HepG2 (cell line): Measurements from ENCODE around the gene RAPH1.

Experiments
- CTCF ChIP-seq: sonication (generic); formaldehyde crosslinking; IDR thresholded peaks from 2 replicates; pipeline ENCODE4 v1.5.0; 2020; ENCODE audit warnings: mild to moderate bottlenecking, missing genetic modification reagents, moderate library complexity
- POLR2A ChIP-seq, 2 experiments: IDR thresholded peaks; 2 replicates each; pipeline ENCODE4 v1.6.1; 2011; ENCODE audit warnings: low read depth in 2 of 2, low read length in 2 of 2, mild to moderate bottlenecking in 1 of 2, moderate library complexity in 1 of 2; ENCODE audit not compliant: insufficient read depth in 1 of 2
- TCF12 ChIP-seq, 2 experiments: fragments of 450-650 bp in 1 of 2; sonication (generic) in 1 of 2; formaldehyde crosslinking in 1 of 2; IDR thresholded peaks; 2 replicates each; pipeline versions ENCODE4 v1.6.1 to v1.8.0; 2017 to 2022; ENCODE audit warnings: antibody characterized with exemption in 1 of 2, mild to moderate bottlenecking in 1 of 2, missing genetic modification reagents in 1 of 2, moderate library complexity in 1 of 2
- ZFP90 ChIP-seq: sonication (generic); formaldehyde crosslinking; IDR thresholded peaks from 2 replicates; pipeline ENCODE4 v1.8.0; 2022; ENCODE audit warnings: missing genetic modification reagents, mild to moderate bottlenecking, inconsistent platforms, borderline replicate concordance
- ZNF800 ChIP-seq: sonication (generic); formaldehyde crosslinking; IDR thresholded peaks from 2 replicates; pipeline ENCODE4 v1.4.0; 2020; ENCODE audit warnings: missing genetic modification reagents
- TF ChIP-seq, protein P1 (sequence below): sonication (generic); formaldehyde crosslinking; IDR thresholded peaks from 2 replicates; pipeline ENCODE4 v1.5.0; 2020; ENCODE audit warnings: missing genetic modification reagents, mild to moderate bottlenecking, borderline replicate concordance

DNA sequence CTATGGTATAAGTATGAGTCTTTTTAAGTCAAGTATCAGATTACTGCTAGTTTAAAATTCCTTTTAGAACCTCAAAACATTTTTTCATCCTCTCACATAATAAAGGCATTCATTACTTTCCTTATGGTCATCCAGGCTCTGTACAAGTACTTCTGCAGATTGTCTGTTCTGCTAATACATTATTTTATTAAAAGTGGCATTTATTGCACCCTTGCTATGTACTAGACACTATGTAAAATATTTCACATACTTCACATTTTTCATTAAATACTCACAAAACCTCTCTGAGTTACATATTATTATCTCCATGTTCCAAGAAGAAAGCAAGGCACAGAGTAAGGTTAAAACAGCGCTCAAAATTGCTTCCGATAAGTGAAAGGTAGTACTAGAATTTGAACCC is 84.1 kb downstream of the RAPH1 start:
- TF ChIP-seq, protein P1, sequence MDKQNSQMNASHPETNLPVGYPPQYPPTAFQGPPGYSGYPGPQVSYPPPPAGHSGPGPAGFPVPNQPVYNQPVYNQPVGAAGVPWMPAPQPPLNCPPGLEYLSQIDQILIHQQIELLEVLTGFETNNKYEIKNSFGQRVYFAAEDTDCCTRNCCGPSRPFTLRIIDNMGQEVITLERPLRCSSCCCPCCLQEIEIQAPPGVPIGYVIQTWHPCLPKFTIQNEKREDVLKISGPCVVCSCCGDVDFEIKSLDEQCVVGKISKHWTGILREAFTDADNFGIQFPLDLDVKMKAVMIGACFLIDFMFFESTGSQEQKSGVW (CRISPR knock-in tag) = no peak
- TF ChIP-seq ZNF800 = no peak
- no peak for TF ChIP-seq POLR2A (IDR thresholded peaks at IDR 0.05; ENCODE audit: insufficient read depth in 1 of 2, low read depth in 2 of 2, low read length in 2 of 2)
- TF ChIP-seq ZFP90 (CRISPR knock-in tag) = no peak
- no peak for TF ChIP-seq CTCF (CRISPR knock-in tag)
- TF ChIP-seq TCF12 (IDR thresholded peaks at IDR 0.05) = no peak
- no peak for TF ChIP-seq TCF12 (CRISPR knock-in tag; IDR thresholded peaks at IDR 0.05)
